ENCODE measurements around the gene SULF2.

SULF2 gene

DNA sequence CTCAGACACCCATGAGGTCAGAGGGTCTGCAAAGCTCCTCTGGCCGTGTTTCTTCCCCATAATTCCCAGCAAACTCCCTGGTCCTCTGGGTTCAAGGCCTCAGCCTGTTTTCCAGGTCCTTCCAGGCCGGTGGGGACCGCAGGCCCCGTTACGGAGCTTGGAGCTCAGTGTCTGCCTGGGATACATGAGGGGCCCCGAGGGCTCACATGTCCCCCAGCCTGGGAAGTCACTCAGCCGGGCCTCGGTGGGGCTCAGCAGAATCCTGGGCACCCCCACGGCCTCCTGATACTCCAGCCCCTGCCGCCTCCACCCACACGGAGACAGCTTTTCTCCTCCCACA lies 3.4 kb upstream of the SULF2 start:
- no peak overlapping the region for H3K4me3 ChIP-seq (ENCODE audit: low read length)
- DNase-seq (ENCODE audit: low read depth): no peak
- TF ChIP-seq, protein P1, sequence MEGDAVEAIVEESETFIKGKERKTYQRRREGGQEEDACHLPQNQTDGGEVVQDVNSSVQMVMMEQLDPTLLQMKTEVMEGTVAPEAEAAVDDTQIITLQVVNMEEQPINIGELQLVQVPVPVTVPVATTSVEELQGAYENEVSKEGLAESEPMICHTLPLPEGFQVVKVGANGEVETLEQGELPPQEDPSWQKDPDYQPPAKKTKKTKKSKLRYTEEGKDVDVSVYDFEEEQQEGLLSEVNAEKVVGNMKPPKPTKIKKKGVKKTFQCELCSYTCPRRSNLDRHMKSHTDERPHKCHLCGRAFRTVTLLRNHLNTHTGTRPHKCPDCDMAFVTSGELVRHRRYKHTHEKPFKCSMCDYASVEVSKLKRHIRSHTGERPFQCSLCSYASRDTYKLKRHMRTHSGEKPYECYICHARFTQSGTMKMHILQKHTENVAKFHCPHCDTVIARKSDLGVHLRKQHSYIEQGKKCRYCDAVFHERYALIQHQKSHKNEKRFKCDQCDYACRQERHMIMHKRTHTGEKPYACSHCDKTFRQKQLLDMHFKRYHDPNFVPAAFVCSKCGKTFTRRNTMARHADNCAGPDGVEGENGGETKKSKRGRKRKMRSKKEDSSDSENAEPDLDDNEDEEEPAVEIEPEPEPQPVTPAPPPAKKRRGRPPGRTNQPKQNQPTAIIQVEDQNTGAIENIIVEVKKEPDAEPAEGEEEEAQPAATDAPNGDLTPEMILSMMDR (conservative IDR thresholded peaks at IDR 0.05; ENCODE audit: low read depth, low read length): no peak

DNA sequence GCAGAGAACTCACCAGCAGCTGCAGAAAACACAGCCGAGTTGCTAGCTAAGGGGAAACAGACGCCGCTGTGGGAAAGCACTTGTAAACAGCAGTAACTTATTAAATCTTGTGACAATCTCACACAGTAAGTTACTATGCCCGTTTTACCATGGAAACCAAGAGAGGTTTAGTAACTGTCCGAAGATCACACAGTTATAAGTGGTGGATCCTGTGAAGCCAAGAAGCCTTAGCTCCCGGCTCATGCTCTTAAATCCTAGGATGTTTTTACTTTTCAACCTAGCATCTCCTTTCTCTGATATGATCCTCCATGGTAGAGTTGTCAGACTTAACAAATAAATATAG lies 1.5 kb upstream of the SULF2 start:
- peak overlapping the region; percentile 47 for H3K4me3 ChIP-seq (ENCODE audit: low read length)
- TF ChIP-seq, protein P1 (conservative IDR thresholded peaks at IDR 0.05; ENCODE audit: low read depth, low read length): no peak
- no peak for DNase-seq (ENCODE audit: low read depth)

DNA sequence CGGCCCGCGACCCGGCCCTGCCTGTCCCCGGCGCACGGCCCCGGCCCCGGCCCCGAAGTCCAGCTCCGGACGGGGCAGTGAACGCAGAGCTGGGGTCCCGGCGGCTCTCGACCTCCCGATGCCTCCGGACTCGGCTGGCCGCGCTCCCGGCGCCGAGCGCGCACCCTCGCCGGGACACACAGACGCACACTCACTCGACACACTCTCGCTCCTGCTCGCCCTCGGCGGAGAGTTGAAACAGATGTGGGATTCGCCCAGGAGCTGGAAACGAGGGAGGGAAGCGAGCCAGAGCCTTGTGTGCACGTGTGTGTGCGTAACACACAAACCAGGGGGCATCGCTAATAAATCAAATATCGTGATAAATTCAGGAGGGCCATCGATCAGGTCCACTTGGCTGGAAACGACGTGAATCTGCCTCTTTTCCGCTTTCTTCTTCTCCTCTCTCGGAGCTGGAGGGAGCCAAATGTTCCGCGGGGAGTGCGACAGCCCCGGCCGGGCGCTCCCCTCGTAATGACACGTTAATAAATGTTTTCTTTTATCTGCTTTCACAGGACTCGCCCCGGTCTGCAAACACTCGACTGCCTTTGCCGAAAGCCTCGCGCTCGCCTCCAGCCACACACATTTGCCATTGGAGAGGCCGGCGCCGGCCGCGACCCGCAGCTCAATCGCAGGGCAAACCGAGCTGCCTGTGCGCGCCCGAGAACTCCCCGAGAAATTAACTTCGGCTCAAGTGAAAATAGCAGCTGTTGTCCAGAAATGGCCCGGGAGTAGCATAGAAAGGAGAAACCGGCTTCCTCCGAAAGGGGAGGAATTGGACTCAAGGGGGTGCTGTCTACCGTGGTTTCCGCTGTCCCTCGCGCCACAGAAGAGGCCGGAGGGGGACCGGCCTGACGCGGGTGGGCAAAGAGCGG lies 828 bp upstream of the SULF2 start:
- TF ChIP-seq, protein P1 (conservative IDR thresholded peaks at IDR 0.05; ENCODE audit: low read depth, low read length): peak; percentile 72
- H3K4me3 ChIP-seq (ENCODE audit: low read length): peak overlapping the region; percentile 47
- peak; percentile 40 for DNase-seq (ENCODE audit: low read depth)

DNA sequence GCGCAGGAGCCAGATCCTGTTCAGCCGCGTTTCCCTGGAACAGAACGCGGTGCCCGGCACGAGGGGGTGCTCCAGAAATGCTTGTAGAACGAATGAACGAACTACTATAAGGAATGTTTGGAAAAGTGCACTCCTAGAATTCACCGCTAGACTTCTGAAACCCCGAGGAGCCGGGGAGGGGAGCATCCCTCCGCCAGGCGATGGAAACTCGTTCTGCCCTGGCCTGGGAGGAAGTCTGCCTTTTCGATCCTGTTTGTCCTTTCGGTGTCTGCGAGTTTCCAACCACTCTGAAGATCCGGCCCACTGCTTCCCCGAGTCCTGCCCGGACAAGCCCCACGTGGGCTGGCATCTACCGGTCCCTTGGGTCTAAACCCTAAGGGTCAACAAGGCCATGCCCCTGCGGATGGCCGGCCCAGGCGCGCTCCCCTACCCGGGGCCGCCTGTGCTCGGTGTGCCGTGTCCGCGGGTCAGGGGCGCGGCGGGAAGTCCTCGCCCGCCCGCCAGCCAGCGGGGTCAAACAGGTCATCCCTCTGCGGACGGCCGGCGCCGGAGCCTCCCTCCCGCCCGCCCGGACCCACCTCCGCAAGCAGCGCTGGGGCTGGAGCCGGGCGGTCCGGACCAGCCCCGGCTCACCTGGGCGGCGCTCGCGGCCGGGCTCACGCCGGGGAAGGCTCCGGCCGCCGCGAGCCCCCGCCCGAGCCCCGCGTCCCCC lies 526 bp downstream of the SULF2 start:
- peak overlapping the region; percentile 46 for H3K4me3 ChIP-seq (ENCODE audit: low read length)
- TF ChIP-seq, protein P1 (conservative IDR thresholded peaks at IDR 0.05; ENCODE audit: low read depth, low read length): peak; percentile 30
- DNase-seq (ENCODE audit: low read depth): no peak

DNA sequence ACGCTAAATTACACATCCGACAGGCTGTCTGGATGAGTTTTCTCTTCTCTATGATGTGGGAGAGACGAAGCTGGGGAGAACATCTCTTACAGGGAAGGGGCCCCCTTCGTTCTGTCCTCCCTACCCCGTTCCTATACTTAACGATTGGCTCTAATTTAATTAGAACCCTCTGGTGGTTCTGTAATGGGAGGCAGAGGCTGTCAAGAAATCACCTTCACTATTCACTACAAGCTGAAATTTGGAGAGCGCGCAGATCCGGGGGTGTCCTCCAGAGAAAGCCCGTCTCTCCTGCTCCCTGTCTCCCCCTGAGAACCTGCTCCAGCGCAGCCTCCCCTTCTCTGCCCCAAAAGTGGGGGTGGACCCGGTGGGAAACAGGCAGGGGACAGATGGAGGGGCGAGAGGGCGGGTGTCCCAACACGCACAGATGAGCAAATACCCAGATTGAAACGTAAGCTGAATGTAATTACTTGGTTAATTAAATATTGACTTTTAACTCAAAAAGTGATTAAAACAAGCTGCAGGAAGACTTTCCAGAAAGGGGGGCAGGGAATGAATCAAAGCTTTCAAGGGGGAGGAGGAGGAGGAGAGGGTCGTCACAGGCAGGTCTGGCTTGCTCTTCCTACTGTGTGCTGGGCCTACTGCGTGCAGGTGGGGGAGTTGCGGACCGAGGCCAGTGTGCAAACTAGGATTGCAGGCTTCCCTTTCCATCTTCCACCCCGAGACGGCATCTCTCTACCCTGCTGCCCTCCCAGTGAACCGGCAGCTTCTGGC lies 1.3 kb downstream of the SULF2 start:
- peak overlapping the region; percentile 46 for H3K4me3 ChIP-seq (ENCODE audit: low read length)
- TF ChIP-seq, protein P1 (conservative IDR thresholded peaks at IDR 0.05; ENCODE audit: low read depth, low read length): no peak
- DNase-seq (ENCODE audit: low read depth): no peak

DNA sequence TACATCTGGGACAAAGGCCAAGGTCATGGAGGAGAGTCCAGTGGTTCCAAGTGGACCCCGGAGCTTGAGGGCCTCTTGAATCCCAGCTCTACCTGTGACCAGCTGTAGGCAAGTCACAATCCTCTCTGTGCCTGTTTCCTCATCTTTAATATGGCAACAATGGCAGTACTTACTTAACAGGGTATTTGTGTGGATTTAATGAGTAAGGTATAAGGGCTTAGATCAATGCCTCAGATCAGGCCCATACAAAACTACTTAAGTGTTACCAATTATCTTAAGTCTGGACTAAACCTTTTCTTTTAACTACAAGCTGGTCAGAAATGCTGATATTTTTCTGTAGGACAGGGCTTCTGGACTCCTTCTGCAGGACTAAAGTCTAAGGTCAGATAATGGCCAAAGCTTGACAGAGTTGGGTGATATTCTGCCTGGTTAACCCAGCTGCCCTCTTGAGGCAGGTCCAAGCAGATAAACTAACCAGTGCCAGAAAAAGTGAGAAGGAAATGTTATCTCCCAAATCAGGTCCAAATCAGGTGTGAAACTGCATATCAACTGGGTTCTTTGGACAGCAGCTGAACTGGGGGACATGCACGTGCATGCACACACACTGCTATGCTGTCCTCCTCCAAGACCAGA lies 2.2 kb downstream of the SULF2 start:
- TF ChIP-seq, protein P1 (conservative IDR thresholded peaks at IDR 0.05; ENCODE audit: low read depth, low read length): no peak
- no peak overlapping the region for H3K4me3 ChIP-seq (ENCODE audit: low read length)
- no peak for DNase-seq (ENCODE audit: low read depth)
